Calu3 (cell line): ENCODE measurements around the gene TMEM8B. TPM values are rescaled to one million over a fixed set of nuclear protein-coding genes. Genes with fewer than 3 reads are reported as not detected.

Experiments
- BruUV-seq: library from RNA; stranded (reverse); fragments of 400-500 nt; replicated peaks from 2 replicates; lab custom pipeline; 2021; lab: Mats Ljungman, UMichigan
- CTCF ChIA-PET: fragments of 300-600 bp; sonication (Branson Sonifier 250); formaldehyde crosslinking; loops from one replicate; lab custom pipeline; 2022; ENCODE audit warnings: antibody characterized with exemption; lab: Charles Lee
- DNase-seq: peaks from one replicate; pipeline ENCODE4 v3.0.0; 2022
- H3K27ac Mint-ChIP-seq: one replicate; pipeline ENCODE4 v1.8.0; 2022; ENCODE audit warnings: mixed read lengths; ENCODE audit not compliant: unreplicated experiment
- H3K27me3 Mint-ChIP-seq: one replicate; pipeline ENCODE4 v1.8.0; 2022; ENCODE audit warnings: mixed read lengths; ENCODE audit not compliant: unreplicated experiment
- H3K36me3 Mint-ChIP-seq: one replicate; pipeline ENCODE4 v1.8.0; 2022; ENCODE audit warnings: mild to moderate bottlenecking, moderate library complexity, mixed read lengths; ENCODE audit not compliant: insufficient read depth, unreplicated experiment
- H3K4me1 Mint-ChIP-seq: one replicate; pipeline ENCODE4 v1.8.0; 2022; ENCODE audit warnings: mild to moderate bottlenecking, low read depth, mixed read lengths; ENCODE audit not compliant: unreplicated experiment
- H3K4me3 Mint-ChIP-seq: one replicate; pipeline ENCODE4 v1.8.0; 2022; ENCODE audit warnings: mild to moderate bottlenecking, low read depth, moderate library complexity, mixed read lengths; ENCODE audit not compliant: unreplicated experiment
- H3K9me3 Mint-ChIP-seq: one replicate; pipeline ENCODE4 v1.8.0; 2022; ENCODE audit warnings: low read depth, mixed read lengths; ENCODE audit not compliant: unreplicated experiment
- CTCF ChIP-seq: fragments of 200-600 bp; IDR thresholded peaks from one replicate; pipeline ENCODE4 v1.8.0; 2022; ENCODE audit warnings: antibody characterized with exemption; ENCODE audit not compliant: unreplicated experiment
- intact Hi-C: fragments of 100-400 bp; cut with micrococcal nuclease; formaldehyde crosslinking; loops from one replicate; pipeline ENCODE4 v1.10.0; 2022; ENCODE audit not compliant: unreplicated experiment
- total RNA-seq: library from RNA; stranded (reverse); gene quantifications from 2 replicates; pipeline ENCODE4 v1.2.3, GENCODE V29; 2022

Gene TMEM8B
- total RNA-seq, 1 experiment from 2014 or later = 2.5 TPM

- DNase-seq = no peak
- peaks cover 36% of the 10 kb centered on the region for H3K27me3 Mint-ChIP-seq
- BruUV-seq = no TSS peak
- no peaks in the 10 kb centered on the region for H3K9me3 Mint-ChIP-seq
- H3K36me3 Mint-ChIP-seq = no peaks in the 10 kb centered on the region
- no peaks in the 10 kb centered on the region for H3K4me1 Mint-ChIP-seq
- no peak for TF ChIP-seq CTCF
- intact Hi-C loops = no loop called here
- CTCF ChIA-PET = no interaction called here
- no peak overlapping the region for H3K27ac Mint-ChIP-seq
- H3K4me3 Mint-ChIP-seq = no peak overlapping the region
These were observed 6.1 kb upstream of the TMEM8B start for GRCh38 chr9:35822926-35823325.

- BruUV-seq = no TSS peak
- no peaks in the 10 kb centered on the region for H3K4me1 Mint-ChIP-seq
- intact Hi-C loops = loop anchor here (1.0 kb wide), 2 partner anchors 36 to 56 kb away; no protein-coding TSS in a partner anchor
- no peaks in the 10 kb centered on the region for H3K9me3 Mint-ChIP-seq
- H3K27ac Mint-ChIP-seq = no peak overlapping the region
- peaks cover 28% of the 10 kb centered on the region for H3K27me3 Mint-ChIP-seq
- CTCF ChIA-PET = interaction anchor here (0.8 to 1.5 kb wide), 7 partner anchors 11 to 94 kb away, joined by 3 to 23 read pairs (median 4); partner anchors contain the start of genes CREB3, HINT2 and TLN1
- peaks cover 12% of the 10 kb centered on the region for H3K36me3 Mint-ChIP-seq
- no peak overlapping the region for H3K4me3 Mint-ChIP-seq
- peak; percentile 41 for TF ChIP-seq CTCF
- peak; percentile 39 for DNase-seq
These were observed 2.8 kb upstream of the TMEM8B start for GRCh38 chr9:35826071-35826701.

- peaks cover 12% of the 10 kb centered on the region for H3K36me3 Mint-ChIP-seq
- peaks cover 2% of the 10 kb centered on the region for H3K4me1 Mint-ChIP-seq
- H3K9me3 Mint-ChIP-seq = no peaks in the 10 kb centered on the region
- no peak overlapping the region for H3K27ac Mint-ChIP-seq
- CTCF ChIA-PET = no interaction called here
- intact Hi-C loops = no loop called here
- no peak for DNase-seq
- TF ChIP-seq CTCF = no peak
- no TSS peak for BruUV-seq
- H3K4me3 Mint-ChIP-seq = no peak overlapping the region
- H3K27me3 Mint-ChIP-seq = peaks cover 23% of the 10 kb centered on the region
These were observed 1.5 kb upstream of the TMEM8B start for GRCh38 chr9:35827486-35827885.

GRCh38 chr9:35828716-35829083 is 328 bp upstream of the TMEM8B start, which contains the start of gene FAM221B:
Gene FAM221B, minus strand, starts transcription at chr9:35828732. Its CDS starts 2,571 bp downstream, at chr9:35826161.
- intact Hi-C loops = loop anchor here (2.0 kb wide), 1 partner anchor 14 kb away; the partner anchor contains the start of gene HINT2
- peaks cover 13% of the 10 kb centered on the region for H3K27me3 Mint-ChIP-seq
- H3K9me3 Mint-ChIP-seq = no peaks in the 10 kb centered on the region
- DNase-seq = peak; percentile 7
- peak within 1 kb of the TSS; percentile 84 for H3K27ac Mint-ChIP-seq
- peak within 1 kb of the TSS; percentile 89 for H3K4me3 Mint-ChIP-seq
- H3K36me3 Mint-ChIP-seq = peaks cover 17% of the 10 kb centered on the region
- TF ChIP-seq CTCF = no peak
- CTCF ChIA-PET = interaction anchor here (0.8 to 1.0 kb wide), 3 partner anchors 14 to 78 kb away, joined by 3 read pairs; partner anchors contain the start of genes HINT2 and HRCT1
- no TSS peak for BruUV-seq
- peaks cover 14% of the 10 kb centered on the region for H3K4me1 Mint-ChIP-seq
